SH-SY5Y (cell line): ENCODE results near the gene PTPRO.

Source experiments
- GATA2 ChIP-seq: IDR thresholded peaks from 2 replicates; pipeline ENCODE4 v1.6.1; 2011; ENCODE audit warnings: mild to moderate bottlenecking, low read depth, low read length
- GATA3 ChIP-seq: IDR thresholded peaks from 2 replicates; pipeline ENCODE4 v1.6.1; 2011; ENCODE audit warnings: low read depth, mild to moderate bottlenecking, low read length, moderate library complexity

DNA sequence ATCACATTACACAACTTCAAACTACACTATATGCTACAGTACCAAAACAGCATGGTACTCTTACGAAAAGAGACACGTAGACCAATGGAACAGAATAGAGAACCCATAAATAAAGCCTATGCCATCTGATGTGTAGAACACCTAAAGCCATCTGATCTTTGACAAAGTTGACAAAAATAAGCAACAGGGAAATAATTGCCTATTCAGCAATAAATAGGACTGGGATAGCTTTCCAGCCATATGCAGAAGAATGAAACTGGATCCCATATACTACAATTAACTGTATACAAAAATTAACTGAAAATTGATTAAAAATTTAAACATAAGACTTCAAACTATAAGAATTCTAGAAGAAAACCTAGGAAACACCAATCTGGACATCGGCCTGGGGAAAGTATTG lies 120.7 kb downstream of the PTPRO start:
- no peak for TF ChIP-seq GATA2
- no peak for TF ChIP-seq GATA3
